GM10847 (cell line): ENCODE results near the gene ANKRD55.

Experiments used
- POLR2A ChIP-seq: IDR thresholded peaks from 2 replicates; pipeline ENCODE4 v1.6.1; 2011; ENCODE audit not compliant: insufficient read length; ENCODE audit errors: extremely low read depth

ANKRD55 gene

GRCh38 chr5:56176871-56177533, 56.1 kb downstream of the ANKRD55 start:
- no peak for TF ChIP-seq POLR2A

- no peak for TF ChIP-seq POLR2A
Observed at GRCh38 chr5:56176155-56176798, 56.9 kb downstream of the ANKRD55 start.

GRCh38 chr5:56175488-56175887, 57.6 kb downstream of the ANKRD55 start:
- no peak for TF ChIP-seq POLR2A

GRCh38 chr5:56175021-56175420, 58.1 kb downstream of the ANKRD55 start:
- no peak for TF ChIP-seq POLR2A

GRCh38 chr5:56172241-56172640, 60.9 kb downstream of the ANKRD55 start:
- no peak for TF ChIP-seq POLR2A

GRCh38 chr5:56170557-56170956, 62.6 kb downstream of the ANKRD55 start:
- no peak for TF ChIP-seq POLR2A

- no peak for TF ChIP-seq POLR2A
Observed at GRCh38 chr5:56169949-56170348, 63.2 kb downstream of the ANKRD55 start.

- TF ChIP-seq POLR2A, result no peak
Observed at GRCh38 chr5:56169281-56169680, 63.8 kb downstream of the ANKRD55 start.

- no peak for TF ChIP-seq POLR2A
Observed at GRCh38 chr5:56168066-56168478, 65.1 kb downstream of the ANKRD55 start.

GRCh38 chr5:56167519-56167918, 65.6 kb downstream of the ANKRD55 start:
- TF ChIP-seq POLR2A, result no peak

GRCh38 chr5:56166671-56167385, 66.3 kb downstream of the ANKRD55 start:
- no peak for TF ChIP-seq POLR2A

GRCh38 chr5:56164376-56164775, 68.8 kb downstream of the ANKRD55 start:
- no peak for TF ChIP-seq POLR2A

- no peak for TF ChIP-seq POLR2A
Observed at GRCh38 chr5:56161927-56162326, 71.2 kb downstream of the ANKRD55 start.

- no peak for TF ChIP-seq POLR2A
Observed at GRCh38 chr5:56161439-56161823, 71.7 kb downstream of the ANKRD55 start.

GRCh38 chr5:56160723-56161438, 72.2 kb downstream of the ANKRD55 start:
- no peak for TF ChIP-seq POLR2A
